K562 (cell line): Measurements from ENCODE around the gene HGFAC. TPM values are rescaled to one million over a fixed set of nuclear protein-coding genes. Genes with fewer than 3 reads are reported as not detected.

Experiments used
- ATAC-seq: fragments of 200-7000 bp; cut with Tn5 transposase; 3 replicates; pipeline ENCODE4 v1.9.1; 2020; ENCODE audit warnings: moderate library complexity
- BruUV-seq: library from RNA; stranded (reverse); fragments of 400-500 nt; replicated peaks from 2 replicates; lab custom pipeline; 2021; lab: Mats Ljungman, UMichigan
- CTCF ChIA-PET: fragments of 300-600 bp; formaldehyde crosslinking; extraction: SDS; loops from one replicate; lab custom pipeline; 2021; ENCODE audit warnings: low intra/inter-chr PET ratio; lab: Yijun Ruan, JAX
- POLR2A ChIA-PET: fragments of 300-600, 350-650 bp; sonication (Branson Sonifier 250); formaldehyde crosslinking; extraction: SDS; loops from one replicate; lab custom pipeline; 2021; ENCODE audit warnings: antibody characterized with exemption, inconsistent platforms; lab: Yijun Ruan, JAX
- DNase-seq, 4 experiments: peaks; one replicate each; pipeline versions ENCODE4 v3.0.0 to v3.0.0-alpha.2; 2011 to 2018; ENCODE audit warnings: low spot score in 3 of 4, mixed read lengths in 3 of 4; ENCODE audit errors: extremely low read depth in 1 of 4
- FAIRE-seq: peaks from 2 replicates; lab custom pipeline; 2011; peaks lifted over from hg19 to GRCh38; lab: Jason Lieb, UNC
- H2AFZ ChIP-seq: 2 replicates; pipeline ENCODE4 v1.6.0; 2011; ENCODE audit warnings: low read depth, low read length, control low read depth, inconsistent platforms
- H3K27ac ChIP-seq: fragments of 200-600 bp; 3 replicates; pipeline ENCODE4 v1.8.0; 2011; ENCODE audit warnings: low read depth, mild to moderate bottlenecking, control low read depth, inconsistent platforms, low read length, moderate library complexity, mixed read lengths; ENCODE audit errors: extremely low read depth
- H3K27me3 ChIP-seq, 2 experiments: fragments of 300-600 bp in 1 of 2; 2 replicates in 1 of 2; 3 replicates in 1 of 2; pipeline versions ENCODE4 v1.6.0 to v1.8.0; 2011; ENCODE audit warnings: inconsistent platforms in 2 of 2, low read length in 2 of 2, mild to moderate bottlenecking in 1 of 2, mixed read lengths in 1 of 2, moderate library complexity in 1 of 2; ENCODE audit not compliant: control insufficient read depth in 2 of 2, insufficient read depth in 2 of 2
- H3K36me3 ChIP-seq: fragments of 300-600 bp; 3 replicates; pipeline ENCODE4 v1.8.0; 2011; ENCODE audit warnings: mild to moderate bottlenecking, low read length, inconsistent platforms; ENCODE audit not compliant: control insufficient read depth, insufficient read depth
- H3K4me1 ChIP-seq, 2 experiments: fragments of 200-600 bp in 1 of 2; replicated peaks in 1 of 2; 2 replicates in 1 of 2; 3 replicates in 1 of 2; pipeline versions ENCODE4 v1.5.1 to v1.8.0; 2011; ENCODE audit warnings: inconsistent platforms in 2 of 2, low read length in 2 of 2, mild to moderate bottlenecking in 1 of 2, mixed read lengths in 1 of 2, moderate library complexity in 1 of 2; ENCODE audit not compliant: control insufficient read depth in 2 of 2, insufficient read depth in 2 of 2
- H3K4me2 ChIP-seq: 2 replicates; pipeline ENCODE4 v1.6.1; 2011; ENCODE audit warnings: low read length, control low read depth, inconsistent platforms, mixed read lengths; ENCODE audit not compliant: insufficient read depth
- H3K4me3 ChIP-seq: fragments of 200-600 bp; sonication (generic), shearing (Covaris generic); 2 replicates; pipeline ENCODE4 v1.5.1; 2016; ENCODE audit warnings: control low read depth, inconsistent platforms
- H3K79me2 ChIP-seq: fragments of 200-600 bp; 3 replicates; pipeline ENCODE4 v1.8.0; 2011; ENCODE audit warnings: low read length, inconsistent platforms; ENCODE audit not compliant: control insufficient read depth, insufficient read depth
- H3K9ac ChIP-seq, 2 experiments: 2 replicates each; pipeline versions ENCODE4 v1.6.0 to v1.6.1; 2011; ENCODE audit warnings: low read depth in 2 of 2, low read length in 2 of 2, control low read depth in 1 of 2, inconsistent platforms in 1 of 2, mild to moderate bottlenecking in 1 of 2, mixed read lengths in 1 of 2; ENCODE audit not compliant: insufficient read depth in 1 of 2
- H3K9me1 ChIP-seq: one replicate; pipeline ENCODE4 v1.6.0; 2011; ENCODE audit warnings: inconsistent platforms, mild to moderate bottlenecking, low read length, moderate library complexity; ENCODE audit not compliant: control insufficient read depth, insufficient read depth
- H3K9me3 ChIP-seq: replicated peaks from 2 replicates; pipeline ENCODE4 v1.5.1; 2011; ENCODE audit warnings: low read depth, low read length, inconsistent platforms; ENCODE audit not compliant: control insufficient read depth, insufficient read depth
- H4K20me1 ChIP-seq: replicated peaks from 2 replicates; pipeline ENCODE4 v1.6.1; 2011; ENCODE audit warnings: low read length, inconsistent platforms, mixed read lengths; ENCODE audit not compliant: control insufficient read depth, insufficient read depth
- GATA2 ChIP-seq: sonication (generic); formaldehyde crosslinking; IDR thresholded peaks from 2 replicates; pipeline ENCODE4 v1.4.0; 2020; ENCODE audit warnings: mild to moderate bottlenecking, missing genetic modification reagents
- LCOR ChIP-seq: sonication (generic); formaldehyde crosslinking; IDR thresholded peaks from 2 replicates; pipeline ENCODE4 v1.8.0; 2022; ENCODE audit warnings: mild to moderate bottlenecking, missing genetic modification reagents
- PHTF2 ChIP-seq: fragments of 250-450 bp; sonication (Bioruptor Pico); IDR thresholded peaks from 2 replicates; pipeline ENCODE4 v1.5.0; 2021; ENCODE audit warnings: mild to moderate bottlenecking
- WGBS: fragments of 100-300 bp; shearing (Covaris generic); methylation state at CpG from one replicate; pipeline ENCODE4 v1.1.6; 2016; ENCODE audit warnings: low coverage, mixed read lengths; ENCODE audit not compliant: insufficient coverage; ENCODE audit errors: missing lambda C conversion rate; 5-methylcytosine and 5-hydroxymethylcytosine counted together
- in situ Hi-C: fragments of 300-500 bp; cut with MboI; formaldehyde crosslinking; loops from 4 replicates; pipeline ENCODE4 v1.15.0; 2018; ENCODE audit warnings: inconsistent platforms, mixed read lengths
- intact Hi-C: fragments of 100-400 bp; cut with micrococcal nuclease; formaldehyde crosslinking; loops from 2 replicates; pipeline ENCODE4 v1.14.2; 2022
- polyA plus RNA-seq, 8 experiments: library from polyadenylated mRNA; depleted of rRNA in 4 of 8; stranded (reverse) in 5 of 8; unstranded in 3 of 8; fragments of >200 nt; fragmentation: Nextera tagmentation in 2 of 8; fragmentation: Illumina TruSeq in 1 of 8; extraction: Ambion mirVana in 2 of 8; extraction: Trizol in 1 of 8; gene quantifications; 2 replicates each; pipeline versions ENCODE4 v1.2.1 to v1.2.3, GENCODE V29; 2011 to 2014; ENCODE audit warnings: inconsistent platforms in 1 of 8, missing spikeins in 1 of 8
- total RNA-seq, 7 experiments: library from RNA; depleted of rRNA in 6 of 7; stranded (reverse); fragments of >200 nt in 6 of 7; fragmentation: Illumina TruSeq in 2 of 7; extraction: Trizol in 2 of 7; gene quantifications; 2 replicates each; pipeline versions ENCODE4 v1.2.1 to v1.2.3, GENCODE V29; 2011 to 2021; ENCODE audit warnings: low replicate concordance in 1 of 7
- TF ChIP-seq, protein P1 (sequence below): sonication (generic); formaldehyde crosslinking; IDR thresholded peaks from 2 replicates; pipeline ENCODE4 v1.5.0; 2020; ENCODE audit warnings: missing genetic modification reagents
- TF ChIP-seq, protein P2 (sequence below): sonication (generic); formaldehyde crosslinking; IDR thresholded peaks from 2 replicates; pipeline ENCODE4 v1.8.0; 2023; ENCODE audit warnings: mild to moderate bottlenecking, missing genetic modification reagents

HGFAC gene
- total and polyA plus RNA-seq, 9 of the 15 experiments (the other 6 are each of a cell fraction or from before 2014, with no cell fraction given): 0.13 TPM; not detected in 8

DNA sequence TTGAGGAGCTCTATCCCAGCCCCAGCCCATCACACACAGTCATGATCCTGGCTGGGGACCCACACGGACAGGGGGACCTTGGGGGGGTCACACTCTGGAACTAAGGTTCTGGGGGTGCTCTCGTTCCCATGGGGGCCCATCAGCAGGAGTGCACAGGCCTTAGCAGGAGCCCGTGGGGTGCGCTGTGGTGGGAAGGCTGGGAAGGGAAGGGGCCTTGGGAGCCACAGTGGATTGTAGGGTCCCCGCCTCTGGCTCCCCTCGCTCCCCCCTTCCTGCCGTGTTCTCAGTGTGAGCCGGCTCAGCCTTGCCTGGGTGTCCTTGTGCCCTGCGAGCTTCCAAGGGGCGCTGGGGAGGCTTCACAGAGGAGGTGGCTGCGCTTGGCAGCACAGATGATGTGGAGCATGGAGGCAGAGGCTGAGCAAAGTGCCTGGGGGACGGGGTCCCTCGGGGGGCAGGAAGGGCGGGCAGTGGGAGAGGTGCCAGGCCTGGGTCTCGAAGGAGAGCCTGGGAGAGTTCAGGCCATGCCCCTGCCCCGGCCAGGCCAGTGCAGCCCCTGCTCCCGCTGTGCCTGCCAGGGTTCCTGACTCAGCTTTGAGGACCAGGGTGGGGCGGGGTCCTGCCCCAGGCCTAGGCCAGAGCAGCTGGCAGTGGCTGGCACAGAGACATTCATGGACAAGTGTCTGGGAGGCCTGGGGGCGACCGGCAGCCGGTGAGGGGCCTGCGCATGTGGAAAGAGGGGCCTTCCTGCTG is 5.5 kb upstream of the HGFAC start:
- H3K79me2 ChIP-seq: no peaks in the 10 kb centered on the region
- intact Hi-C loops: no loop called here
- no peak for ATAC-seq
- no TSS peak for BruUV-seq
- CTCF ChIA-PET: no interaction called here
- H3K9ac ChIP-seq: no peak overlapping the region; a peak in 1 of 4 replicates
- H3K4me2 ChIP-seq: no peak overlapping the region
- peaks cover 0 to 61% of the 10 kb centered on the region in 2 experiments; a peak in 2 of 5 replicates for H3K4me1 ChIP-seq
- no peaks in the 10 kb centered on the region for H3K9me3 ChIP-seq
- no peak overlapping the region for H2AFZ ChIP-seq
- WGBS: 19% methylated on average over 11 of the region's 22 CpGs
- no peak overlapping the region for H3K27ac ChIP-seq
- no peaks in the 10 kb centered on the region for H3K9me1 ChIP-seq
- in situ Hi-C loops: no loop called here
- no peaks in the 10 kb centered on the region for H3K36me3 ChIP-seq
- H3K4me3 ChIP-seq: no peak overlapping the region
- peaks cover 0 to 20% of the 10 kb centered on the region in 2 experiments; a peak in 2 of 5 replicates for H3K27me3 ChIP-seq
- TF ChIP-seq, protein P1, sequence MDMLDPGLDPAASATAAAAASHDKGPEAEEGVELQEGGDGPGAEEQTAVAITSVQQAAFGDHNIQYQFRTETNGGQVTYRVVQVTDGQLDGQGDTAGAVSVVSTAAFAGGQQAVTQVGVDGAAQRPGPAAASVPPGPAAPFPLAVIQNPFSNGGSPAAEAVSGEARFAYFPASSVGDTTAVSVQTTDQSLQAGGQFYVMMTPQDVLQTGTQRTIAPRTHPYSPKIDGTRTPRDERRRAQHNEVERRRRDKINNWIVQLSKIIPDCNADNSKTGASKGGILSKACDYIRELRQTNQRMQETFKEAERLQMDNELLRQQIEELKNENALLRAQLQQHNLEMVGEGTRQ (CRISPR knock-in tag): no peak
- TF ChIP-seq PHTF2 (CRISPR knock-in tag) (no peak), LCOR (CRISPR knock-in tag) (no peak), GATA2 (CRISPR knock-in tag) (no peak)
- TF ChIP-seq, protein P2, sequence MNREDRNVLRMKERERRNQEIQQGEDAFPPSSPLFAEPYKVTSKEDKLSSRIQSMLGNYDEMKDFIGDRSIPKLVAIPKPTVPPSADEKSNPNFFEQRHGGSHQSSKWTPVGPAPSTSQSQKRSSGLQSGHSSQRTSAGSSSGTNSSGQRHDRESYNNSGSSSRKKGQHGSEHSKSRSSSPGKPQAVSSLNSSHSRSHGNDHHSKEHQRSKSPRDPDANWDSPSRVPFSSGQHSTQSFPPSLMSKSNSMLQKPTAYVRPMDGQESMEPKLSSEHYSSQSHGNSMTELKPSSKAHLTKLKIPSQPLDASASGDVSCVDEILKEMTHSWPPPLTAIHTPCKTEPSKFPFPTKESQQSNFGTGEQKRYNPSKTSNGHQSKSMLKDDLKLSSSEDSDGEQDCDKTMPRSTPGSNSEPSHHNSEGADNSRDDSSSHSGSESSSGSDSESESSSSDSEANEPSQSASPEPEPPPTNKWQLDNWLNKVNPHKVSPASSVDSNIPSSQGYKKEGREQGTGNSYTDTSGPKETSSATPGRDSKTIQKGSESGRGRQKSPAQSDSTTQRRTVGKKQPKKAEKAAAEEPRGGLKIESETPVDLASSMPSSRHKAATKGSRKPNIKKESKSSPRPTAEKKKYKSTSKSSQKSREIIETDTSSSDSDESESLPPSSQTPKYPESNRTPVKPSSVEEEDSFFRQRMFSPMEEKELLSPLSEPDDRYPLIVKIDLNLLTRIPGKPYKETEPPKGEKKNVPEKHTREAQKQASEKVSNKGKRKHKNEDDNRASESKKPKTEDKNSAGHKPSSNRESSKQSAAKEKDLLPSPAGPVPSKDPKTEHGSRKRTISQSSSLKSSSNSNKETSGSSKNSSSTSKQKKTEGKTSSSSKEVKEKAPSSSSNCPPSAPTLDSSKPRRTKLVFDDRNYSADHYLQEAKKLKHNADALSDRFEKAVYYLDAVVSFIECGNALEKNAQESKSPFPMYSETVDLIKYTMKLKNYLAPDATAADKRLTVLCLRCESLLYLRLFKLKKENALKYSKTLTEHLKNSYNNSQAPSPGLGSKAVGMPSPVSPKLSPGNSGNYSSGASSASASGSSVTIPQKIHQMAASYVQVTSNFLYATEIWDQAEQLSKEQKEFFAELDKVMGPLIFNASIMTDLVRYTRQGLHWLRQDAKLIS (CRISPR knock-in tag): no peak
- FAIRE-seq: no peak
- H4K20me1 ChIP-seq: peaks cover 10% of the 10 kb centered on the region
- POLR2A ChIA-PET: interaction anchor here (1.0 kb wide), 1 partner anchor 369 kb away, joined by 3 read pairs; no protein-coding TSS in a partner anchor
- no peak for DNase-seq
